ENCODE data around the gene PPP3CA. TPM values are rescaled to one million over a fixed set of nuclear protein-coding genes. Genes with fewer than 3 reads are reported as not detected.
A peak's percentile ranks its signal among the peaks of the same experiment; 100 is the strongest.

Gene PPP3CA
- polyA plus RNA-seq, 1 donor (not counting 4 experiments of a cell fraction or from before 2014, with no cell fraction given) = 43.3 TPM

GRCh38 chr4:101253121-101253520, 94.2 kb downstream of the PPP3CA start:
- no peak overlapping the region for H3K9ac ChIP-seq (ENCODE audit: control insufficient read depth, extremely low read depth, insufficient read depth, low read length)
- no peak for FAIRE-seq
- DNase-seq (ENCODE audit: low read depth, low spot score) = no peak
- H3K9me3 ChIP-seq (ENCODE audit: control insufficient read depth, low read depth, low read length) = no peaks in the 10 kb centered on the region
- H3K27ac ChIP-seq (ENCODE audit: control insufficient read depth, insufficient read depth, low read length) = no peak overlapping the region
- H3K4me2 ChIP-seq (ENCODE audit: control insufficient read depth, extremely low read depth, insufficient read depth, low read depth, low read length) = no peak overlapping the region
- H3K4me3 ChIP-seq (ENCODE audit: control insufficient read depth in 2 of 3, extremely low read depth in 1 of 3, insufficient read depth in 2 of 3, low read depth in 1 of 3, low read length in 3 of 3) = no peak overlapping the region
- H2AFZ ChIP-seq (ENCODE audit: control insufficient read depth, low read length) = no peak overlapping the region
- dilution Hi-C loops (cut with MboI; ENCODE audit: extremely low pct_ligation_motif_present, low sequenced_read_pairs) = no loop called here
- H3K27me3 ChIP-seq (ENCODE audit: control insufficient read depth, extremely low read depth, insufficient read depth, low read length) = no peaks in the 10 kb centered on the region
- peaks cover 60% of the 10 kb centered on the region for H3K79me2 ChIP-seq (ENCODE audit: control insufficient read depth, insufficient read depth, low read length)
- H3K9me1 ChIP-seq (ENCODE audit: control insufficient read depth, extremely low read depth, insufficient read depth, low read length) = no peaks in the 10 kb centered on the region
- TF ChIP-seq EZH2 (IDR thresholded peaks at IDR 0.05; ENCODE audit: low read length) (no peak), CTCF (optimal IDR thresholded peaks at IDR 0.05 in 1 of 3, IDR thresholded peaks at IDR 0.05 in 1 of 3, conservative IDR thresholded peaks at IDR 0.05 in 1 of 3; ENCODE audit: extremely low read depth in 1 of 3, insufficient read depth in 2 of 3, low read length in 3 of 3) (no peak)
- no peaks in the 10 kb centered on the region for H3K36me3 ChIP-seq (ENCODE audit: control insufficient read depth in 2 of 2, extremely low read depth in 1 of 2, insufficient read depth in 2 of 2, low read length in 2 of 2)
- H4K20me1 ChIP-seq (ENCODE audit: control insufficient read depth, extremely low read depth, insufficient read depth, low read length) = peaks cover 2% of the 10 kb centered on the region
- H3K4me1 ChIP-seq (ENCODE audit: control insufficient read depth, extremely low read depth, insufficient read depth, low read length) = peaks cover 3% of the 10 kb centered on the region

- Histone ChIP-seq H3K27ac (ENCODE audit: control insufficient read depth, insufficient read depth, low read length) (no peak overlapping the region), H3K4me3 (ENCODE audit: control insufficient read depth in 2 of 3, extremely low read depth in 1 of 3, insufficient read depth in 2 of 3, low read depth in 1 of 3, low read length in 3 of 3) (no peak overlapping the region), H2AFZ (ENCODE audit: control insufficient read depth, low read length) (no peak overlapping the region), H3K4me2 (ENCODE audit: control insufficient read depth, extremely low read depth, insufficient read depth, low read depth, low read length) (no peak overlapping the region), H3K36me3 (ENCODE audit: control insufficient read depth in 2 of 2, extremely low read depth in 1 of 2, insufficient read depth in 2 of 2, low read length in 2 of 2) (no peaks in the 10 kb centered on the region), H3K9ac (ENCODE audit: control insufficient read depth, extremely low read depth, insufficient read depth, low read length) (no peak overlapping the region), H3K9me3 (ENCODE audit: control insufficient read depth, low read depth, low read length) (no peaks in the 10 kb centered on the region), H3K27me3 (ENCODE audit: control insufficient read depth, extremely low read depth, insufficient read depth, low read length) (no peaks in the 10 kb centered on the region), H3K79me2 (ENCODE audit: control insufficient read depth, insufficient read depth, low read length) (peaks cover 61% of the 10 kb centered on the region), H3K4me1 (ENCODE audit: control insufficient read depth, extremely low read depth, insufficient read depth, low read length) (peaks cover 3% of the 10 kb centered on the region), H4K20me1 (ENCODE audit: control insufficient read depth, extremely low read depth, insufficient read depth, low read length) (peaks cover 2% of the 10 kb centered on the region), H3K9me1 (ENCODE audit: control insufficient read depth, extremely low read depth, insufficient read depth, low read length) (no peaks in the 10 kb centered on the region)
- DNase-seq (ENCODE audit: low read depth, low spot score) = no peak
- no peak for TF ChIP-seq EZH2 (IDR thresholded peaks at IDR 0.05; ENCODE audit: low read length)
- TF ChIP-seq CTCF (optimal IDR thresholded peaks at IDR 0.05 in 1 of 3, IDR thresholded peaks at IDR 0.05 in 1 of 3, conservative IDR thresholded peaks at IDR 0.05 in 1 of 3; ENCODE audit: extremely low read depth in 1 of 3, insufficient read depth in 2 of 3, low read length in 3 of 3) = no peak
- dilution Hi-C loops (cut with MboI; ENCODE audit: extremely low pct_ligation_motif_present, low sequenced_read_pairs) = no loop called here
- FAIRE-seq = peak; percentile 72
These were observed 94.6 kb downstream of the PPP3CA start for GRCh38 chr4:101252721-101253120.
